Measurements from ENCODE around the gene IL25. TPM values are rescaled to one million over a fixed set of nuclear protein-coding genes. Genes with fewer than 3 reads are reported as not detected.

Gene IL25
- total and polyA plus RNA-seq, 2 experiments from 2014 or later: not detected

DNA sequence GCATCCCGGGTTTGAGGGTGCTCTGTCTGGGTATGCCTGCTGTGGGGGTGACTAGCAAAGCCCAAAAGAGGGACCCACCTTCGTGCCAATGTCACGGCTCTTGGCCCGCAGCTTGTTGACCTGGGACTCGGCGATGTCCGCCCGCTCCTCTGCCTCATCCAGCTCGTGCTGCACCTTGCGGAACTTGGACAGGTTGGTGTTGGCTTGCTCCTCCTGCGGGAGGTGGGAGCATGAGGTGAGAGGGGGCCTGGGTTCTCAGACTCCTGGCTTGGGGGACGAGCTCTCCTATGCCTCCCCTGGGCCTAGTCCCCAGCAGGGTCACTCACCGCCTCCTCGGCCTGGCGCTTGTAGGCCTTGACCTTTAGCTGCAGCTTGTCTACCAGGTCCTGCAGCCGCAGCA lies 41.1 kb downstream of the IL25 start:
- H2AFZ ChIP-seq: no peak overlapping the region; the same call in 1 of the 2 replicates
- H3F3A ChIP-seq (replicated peaks; ENCODE audit: low read depth): no peaks in the 10 kb centered on the region
- peaks cover 5% of the 10 kb centered on the region; the same call in 1 of the 3 replicates for H3K4me1 Mint-ChIP-seq
- no peaks in the 10 kb centered on the region for H3K27me3 ChIP-seq (ENCODE audit: insufficient read depth)
- peaks cover 26% of the 10 kb centered on the region for H3K27me3 Mint-ChIP-seq (ENCODE audit: insufficient read depth, low read depth, poor library complexity)
- H3K9me2 ChIP-seq (ENCODE audit: insufficient read depth): peaks cover 3% of the 10 kb centered on the region; the same call in 1 of the 2 replicates
- H3K4me2 ChIP-seq: no peak overlapping the region
- no peak overlapping the region for H3K27ac Mint-ChIP-seq
- TF ChIP-seq JUNB (IDR thresholded peaks at IDR 0.05; ENCODE audit: unreplicated experiment) (no peak), EZH2 (IDR thresholded peaks at IDR 0.05; ENCODE audit: low read depth, unreplicated experiment) (no peak), NANOG (IDR thresholded peaks at IDR 0.05; ENCODE audit: borderline replicate concordance) (no peak), ZNF114 (CRISPR knock-in tag; IDR thresholded peaks at IDR 0.05) (no peak), CREB1 (CRISPR knock-in tag; IDR thresholded peaks at IDR 0.05; ENCODE audit: low read depth) (no peak), EZH2phosphoT487 (IDR thresholded peaks at IDR 0.05; ENCODE audit: unreplicated experiment) (no peak), STAT1 (IDR thresholded peaks at IDR 0.05; ENCODE audit: unreplicated experiment) (no peak), POLR2AphosphoS5 (IDR thresholded peaks at IDR 0.05; ENCODE audit: low read depth) (no peak), ZNF331 (CRISPR knock-in tag; IDR thresholded peaks at IDR 0.05; ENCODE audit: low read depth) (no peak)
- TF ChIP-seq, protein P1, sequence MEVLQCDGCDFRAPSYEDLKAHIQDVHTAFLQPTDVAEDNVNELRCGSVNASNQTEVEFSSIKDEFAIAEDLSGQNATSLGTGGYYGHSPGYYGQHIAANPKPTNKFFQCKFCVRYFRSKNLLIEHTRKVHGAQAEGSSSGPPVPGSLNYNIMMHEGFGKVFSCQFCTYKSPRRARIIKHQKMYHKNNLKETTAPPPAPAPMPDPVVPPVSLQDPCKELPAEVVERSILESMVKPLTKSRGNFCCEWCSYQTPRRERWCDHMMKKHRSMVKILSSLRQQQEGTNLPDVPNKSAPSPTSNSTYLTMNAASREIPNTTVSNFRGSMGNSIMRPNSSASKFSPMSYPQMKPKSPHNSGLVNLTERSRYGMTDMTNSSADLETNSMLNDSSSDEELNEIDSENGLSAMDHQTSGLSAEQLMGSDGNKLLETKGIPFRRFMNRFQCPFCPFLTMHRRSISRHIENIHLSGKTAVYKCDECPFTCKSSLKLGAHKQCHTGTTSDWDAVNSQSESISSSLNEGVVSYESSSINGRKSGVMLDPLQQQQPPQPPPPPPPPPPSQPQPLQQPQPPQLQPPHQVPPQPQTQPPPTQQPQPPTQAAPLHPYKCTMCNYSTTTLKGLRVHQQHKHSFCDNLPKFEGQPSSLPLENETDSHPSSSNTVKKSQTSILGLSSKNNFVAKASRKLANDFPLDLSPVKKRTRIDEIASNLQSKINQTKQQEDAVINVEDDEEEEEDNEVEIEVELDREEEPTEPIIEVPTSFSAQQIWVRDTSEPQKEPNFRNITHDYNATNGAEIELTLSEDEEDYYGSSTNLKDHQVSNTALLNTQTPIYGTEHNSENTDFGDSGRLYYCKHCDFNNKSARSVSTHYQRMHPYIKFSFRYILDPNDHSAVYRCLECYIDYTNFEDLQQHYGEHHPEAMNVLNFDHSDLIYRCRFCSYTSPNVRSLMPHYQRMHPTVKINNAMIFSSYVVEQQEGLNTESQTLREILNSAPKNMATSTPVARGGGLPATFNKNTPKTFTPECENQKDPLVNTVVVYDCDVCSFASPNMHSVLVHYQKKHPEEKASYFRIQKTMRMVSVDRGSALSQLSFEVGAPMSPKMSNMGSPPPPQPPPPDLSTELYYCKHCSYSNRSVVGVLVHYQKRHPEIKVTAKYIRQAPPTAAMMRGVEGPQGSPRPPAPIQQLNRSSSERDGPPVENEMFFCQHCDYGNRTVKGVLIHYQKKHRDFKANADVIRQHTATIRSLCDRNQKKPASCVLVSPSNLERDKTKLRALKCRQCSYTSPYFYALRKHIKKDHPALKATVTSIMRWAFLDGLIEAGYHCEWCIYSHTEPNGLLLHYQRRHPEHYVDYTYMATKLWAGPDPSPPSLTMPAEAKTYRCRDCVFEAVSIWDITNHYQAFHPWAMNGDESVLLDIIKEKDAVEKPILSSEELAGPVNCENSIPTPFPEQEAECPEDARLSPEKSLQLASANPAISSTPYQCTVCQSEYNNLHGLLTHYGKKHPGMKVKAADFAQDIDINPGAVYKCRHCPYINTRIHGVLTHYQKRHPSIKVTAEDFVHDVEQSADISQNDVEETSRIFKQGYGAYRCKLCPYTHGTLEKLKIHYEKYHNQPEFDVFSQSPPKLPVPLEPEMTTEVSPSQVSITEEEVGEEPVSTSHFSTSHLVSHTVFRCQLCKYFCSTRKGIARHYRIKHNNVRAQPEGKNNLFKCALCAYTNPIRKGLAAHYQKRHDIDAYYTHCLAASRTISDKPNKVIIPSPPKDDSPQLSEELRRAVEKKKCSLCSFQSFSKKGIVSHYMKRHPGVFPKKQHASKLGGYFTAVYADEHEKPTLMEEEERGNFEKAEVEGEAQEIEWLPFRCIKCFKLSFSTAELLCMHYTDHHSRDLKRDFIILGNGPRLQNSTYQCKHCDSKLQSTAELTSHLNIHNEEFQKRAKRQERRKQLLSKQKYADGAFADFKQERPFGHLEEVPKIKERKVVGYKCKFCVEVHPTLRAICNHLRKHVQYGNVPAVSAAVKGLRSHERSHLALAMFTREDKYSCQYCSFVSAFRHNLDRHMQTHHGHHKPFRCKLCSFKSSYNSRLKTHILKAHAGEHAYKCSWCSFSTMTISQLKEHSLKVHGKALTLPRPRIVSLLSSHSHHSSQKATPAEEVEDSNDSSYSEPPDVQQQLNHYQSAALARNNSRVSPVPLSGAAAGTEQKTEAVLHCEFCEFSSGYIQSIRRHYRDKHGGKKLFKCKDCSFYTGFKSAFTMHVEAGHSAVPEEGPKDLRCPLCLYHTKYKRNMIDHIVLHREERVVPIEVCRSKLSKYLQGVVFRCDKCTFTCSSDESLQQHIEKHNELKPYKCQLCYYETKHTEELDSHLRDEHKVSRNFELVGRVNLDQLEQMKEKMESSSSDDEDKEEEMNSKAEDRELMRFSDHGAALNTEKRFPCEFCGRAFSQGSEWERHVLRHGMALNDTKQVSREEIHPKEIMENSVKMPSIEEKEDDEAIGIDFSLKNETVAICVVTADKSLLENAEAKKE (CRISPR knock-in tag; IDR thresholded peaks at IDR 0.05): no peak
- TF ChIP-seq, protein P2, sequence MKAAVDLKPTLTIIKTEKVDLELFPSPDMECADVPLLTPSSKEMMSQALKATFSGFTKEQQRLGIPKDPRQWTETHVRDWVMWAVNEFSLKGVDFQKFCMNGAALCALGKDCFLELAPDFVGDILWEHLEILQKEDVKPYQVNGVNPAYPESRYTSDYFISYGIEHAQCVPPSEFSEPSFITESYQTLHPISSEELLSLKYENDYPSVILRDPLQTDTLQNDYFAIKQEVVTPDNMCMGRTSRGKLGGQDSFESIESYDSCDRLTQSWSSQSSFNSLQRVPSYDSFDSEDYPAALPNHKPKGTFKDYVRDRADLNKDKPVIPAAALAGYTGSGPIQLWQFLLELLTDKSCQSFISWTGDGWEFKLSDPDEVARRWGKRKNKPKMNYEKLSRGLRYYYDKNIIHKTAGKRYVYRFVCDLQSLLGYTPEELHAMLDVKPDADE (IDR thresholded peaks at IDR 0.05): no peak
- TF ChIP-seq, protein P3, sequence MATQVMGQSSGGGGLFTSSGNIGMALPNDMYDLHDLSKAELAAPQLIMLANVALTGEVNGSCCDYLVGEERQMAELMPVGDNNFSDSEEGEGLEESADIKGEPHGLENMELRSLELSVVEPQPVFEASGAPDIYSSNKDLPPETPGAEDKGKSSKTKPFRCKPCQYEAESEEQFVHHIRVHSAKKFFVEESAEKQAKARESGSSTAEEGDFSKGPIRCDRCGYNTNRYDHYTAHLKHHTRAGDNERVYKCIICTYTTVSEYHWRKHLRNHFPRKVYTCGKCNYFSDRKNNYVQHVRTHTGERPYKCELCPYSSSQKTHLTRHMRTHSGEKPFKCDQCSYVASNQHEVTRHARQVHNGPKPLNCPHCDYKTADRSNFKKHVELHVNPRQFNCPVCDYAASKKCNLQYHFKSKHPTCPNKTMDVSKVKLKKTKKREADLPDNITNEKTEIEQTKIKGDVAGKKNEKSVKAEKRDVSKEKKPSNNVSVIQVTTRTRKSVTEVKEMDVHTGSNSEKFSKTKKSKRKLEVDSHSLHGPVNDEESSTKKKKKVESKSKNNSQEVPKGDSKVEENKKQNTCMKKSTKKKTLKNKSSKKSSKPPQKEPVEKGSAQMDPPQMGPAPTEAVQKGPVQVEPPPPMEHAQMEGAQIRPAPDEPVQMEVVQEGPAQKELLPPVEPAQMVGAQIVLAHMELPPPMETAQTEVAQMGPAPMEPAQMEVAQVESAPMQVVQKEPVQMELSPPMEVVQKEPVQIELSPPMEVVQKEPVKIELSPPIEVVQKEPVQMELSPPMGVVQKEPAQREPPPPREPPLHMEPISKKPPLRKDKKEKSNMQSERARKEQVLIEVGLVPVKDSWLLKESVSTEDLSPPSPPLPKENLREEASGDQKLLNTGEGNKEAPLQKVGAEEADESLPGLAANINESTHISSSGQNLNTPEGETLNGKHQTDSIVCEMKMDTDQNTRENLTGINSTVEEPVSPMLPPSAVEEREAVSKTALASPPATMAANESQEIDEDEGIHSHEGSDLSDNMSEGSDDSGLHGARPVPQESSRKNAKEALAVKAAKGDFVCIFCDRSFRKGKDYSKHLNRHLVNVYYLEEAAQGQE (IDR thresholded peaks at IDR 0.05; ENCODE audit: unreplicated experiment): no peak
- TF ChIP-seq, protein P4, sequence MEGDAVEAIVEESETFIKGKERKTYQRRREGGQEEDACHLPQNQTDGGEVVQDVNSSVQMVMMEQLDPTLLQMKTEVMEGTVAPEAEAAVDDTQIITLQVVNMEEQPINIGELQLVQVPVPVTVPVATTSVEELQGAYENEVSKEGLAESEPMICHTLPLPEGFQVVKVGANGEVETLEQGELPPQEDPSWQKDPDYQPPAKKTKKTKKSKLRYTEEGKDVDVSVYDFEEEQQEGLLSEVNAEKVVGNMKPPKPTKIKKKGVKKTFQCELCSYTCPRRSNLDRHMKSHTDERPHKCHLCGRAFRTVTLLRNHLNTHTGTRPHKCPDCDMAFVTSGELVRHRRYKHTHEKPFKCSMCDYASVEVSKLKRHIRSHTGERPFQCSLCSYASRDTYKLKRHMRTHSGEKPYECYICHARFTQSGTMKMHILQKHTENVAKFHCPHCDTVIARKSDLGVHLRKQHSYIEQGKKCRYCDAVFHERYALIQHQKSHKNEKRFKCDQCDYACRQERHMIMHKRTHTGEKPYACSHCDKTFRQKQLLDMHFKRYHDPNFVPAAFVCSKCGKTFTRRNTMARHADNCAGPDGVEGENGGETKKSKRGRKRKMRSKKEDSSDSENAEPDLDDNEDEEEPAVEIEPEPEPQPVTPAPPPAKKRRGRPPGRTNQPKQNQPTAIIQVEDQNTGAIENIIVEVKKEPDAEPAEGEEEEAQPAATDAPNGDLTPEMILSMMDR (conservative IDR thresholded peaks at IDR 0.05; ENCODE audit: low read depth in 2 of 2): no peak
- no peak overlapping the region for H3K27ac ChIP-seq (ENCODE audit: low read depth)
- no peaks in the 10 kb centered on the region for H3K79me2 ChIP-seq (replicated peaks; ENCODE audit: insufficient read depth)
- no peaks in the 10 kb centered on the region; the same call in 2 of the 3 replicates for H3K36me3 Mint-ChIP-seq (ENCODE audit: low read depth)
- no peaks in the 10 kb centered on the region for H3K4me1 ChIP-seq (ENCODE audit: insufficient read depth)
- no peaks in the 10 kb centered on the region; the same call in 2 of the 3 replicates for H3K9me3 Mint-ChIP-seq
- ATAC-seq (no peak), DNase-seq (ENCODE audit: low spot score) (no peak)
- no peak overlapping the region for H3K4me3 ChIP-seq
- H3K4me3 Mint-ChIP-seq: no peak overlapping the region
- H4K20me1 ChIP-seq (replicated peaks; ENCODE audit: insufficient read depth): no peaks in the 10 kb centered on the region
- no peaks in the 10 kb centered on the region for H3K36me3 ChIP-seq (ENCODE audit: insufficient read depth)

All from GM23338 (cell line).